ENCODE results near the gene LRRC3B. TPM values are rescaled to one million over a fixed set of nuclear protein-coding genes. Genes with fewer than 3 reads are reported as not detected.

Gene LRRC3B
- total RNA-seq, 1 donor from 2014 or later, result 7.8 TPM

DNA sequence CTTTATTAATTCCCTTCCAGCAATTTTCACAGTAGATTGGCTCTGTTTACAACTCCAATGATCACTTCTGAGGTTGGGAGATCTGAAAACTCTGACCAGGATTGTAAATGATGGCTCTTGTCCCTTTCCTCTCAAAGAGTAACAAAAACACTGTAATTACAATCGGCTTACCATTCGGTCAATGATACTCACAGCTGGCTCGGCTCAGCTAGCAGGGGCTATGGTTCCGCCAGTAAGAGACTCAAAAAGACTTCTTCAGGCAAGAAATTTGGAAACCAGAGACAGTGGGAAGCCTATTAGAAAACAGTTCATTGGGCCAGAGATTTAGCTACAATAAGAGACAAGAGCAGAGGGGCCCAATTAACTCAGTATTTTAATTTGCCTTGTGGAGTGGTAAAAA, 96.6 kb downstream of the LRRC3B start:
- Histone ChIP-seq H3K27me3 (ENCODE audit: control insufficient read depth in 3 of 3, insufficient read depth in 3 of 3, low read length in 3 of 3) (no peaks in the 10 kb centered on the region), H3K9ac (ENCODE audit: low read depth in 1 of 3, low read length in 3 of 3) (no peak overlapping the region), H3K27ac (ENCODE audit: low read depth, low read length) (no peak overlapping the region), H3K36me3 (ENCODE audit: control insufficient read depth in 3 of 3, insufficient read depth in 3 of 3, low read length in 3 of 3) (no peaks in the 10 kb centered on the region), H3K9me3 (ENCODE audit: control insufficient read depth in 3 of 3, low read length in 3 of 3) (no peaks in the 10 kb centered on the region), H3K4me1 (ENCODE audit: control insufficient read depth in 3 of 3, insufficient read depth in 3 of 3, low read length in 3 of 3) (no peaks in the 10 kb centered on the region), H3K4me3 (ENCODE audit: low read length in 3 of 3) (no peak overlapping the region)

DNA sequence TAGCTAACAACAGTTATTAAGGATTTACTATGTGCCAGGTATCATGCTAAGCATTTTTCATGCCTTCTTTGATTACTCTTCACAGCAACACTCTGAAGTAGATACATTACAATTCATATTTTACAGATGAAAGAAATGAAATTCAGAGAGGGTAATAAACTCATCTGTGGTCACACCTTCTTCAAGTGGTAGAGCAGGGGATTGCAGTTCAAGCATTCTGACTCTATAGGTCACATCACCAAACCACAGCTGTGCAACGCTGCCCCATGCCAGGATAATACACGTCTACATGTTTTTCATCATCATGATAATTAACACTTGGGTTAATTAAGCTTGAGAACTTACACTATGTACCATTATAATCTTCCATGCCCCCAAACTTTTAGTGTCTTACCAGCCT, 98.5 kb downstream of the LRRC3B start:
- no peak overlapping the region for H3K27ac ChIP-seq (ENCODE audit: low read depth, low read length)
- no peaks in the 10 kb centered on the region for H3K4me1 ChIP-seq (ENCODE audit: control insufficient read depth in 3 of 3, insufficient read depth in 3 of 3, low read length in 3 of 3)
- H3K27me3 ChIP-seq (ENCODE audit: control insufficient read depth in 3 of 3, insufficient read depth in 3 of 3, low read length in 3 of 3), result no peaks in the 10 kb centered on the region
- no peak overlapping the region for H3K9ac ChIP-seq (ENCODE audit: low read depth in 1 of 3, low read length in 3 of 3)
- no peaks in the 10 kb centered on the region for H3K36me3 ChIP-seq (ENCODE audit: control insufficient read depth in 3 of 3, insufficient read depth in 3 of 3, low read length in 3 of 3)
- H3K9me3 ChIP-seq (ENCODE audit: control insufficient read depth in 3 of 3, low read length in 3 of 3), result no peaks in the 10 kb centered on the region
- no peak overlapping the region for H3K4me3 ChIP-seq (ENCODE audit: low read length in 3 of 3)

DNA sequence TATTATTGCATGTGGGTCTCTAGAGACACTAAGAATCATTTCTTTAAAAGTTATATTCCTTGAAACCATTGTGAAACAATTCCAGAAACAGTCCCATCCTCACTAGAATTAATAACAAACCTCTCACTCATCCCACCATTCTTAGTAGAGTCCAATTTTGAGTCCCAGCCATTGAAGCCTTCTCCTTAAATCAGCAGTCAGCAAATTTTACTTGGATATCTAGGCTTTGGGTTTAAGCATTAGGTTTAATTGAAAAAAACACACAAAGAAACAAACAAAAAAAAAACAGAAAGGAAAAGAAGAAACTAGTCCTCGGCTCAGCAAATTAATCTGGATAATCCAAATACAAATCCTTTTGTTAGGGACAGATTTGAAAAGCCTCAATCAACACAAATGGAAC, 109.3 kb downstream of the LRRC3B start:
- H3K4me1 ChIP-seq (ENCODE audit: control insufficient read depth in 3 of 3, insufficient read depth in 3 of 3, low read length in 3 of 3), result no peaks in the 10 kb centered on the region
- no peaks in the 10 kb centered on the region for H3K36me3 ChIP-seq (ENCODE audit: control insufficient read depth in 3 of 3, insufficient read depth in 3 of 3, low read length in 3 of 3)
- no peak overlapping the region for H3K4me3 ChIP-seq (ENCODE audit: low read length in 3 of 3)
- H3K9me3 ChIP-seq (ENCODE audit: control insufficient read depth in 3 of 3, low read length in 3 of 3), result no peaks in the 10 kb centered on the region
- H3K9ac ChIP-seq (ENCODE audit: low read depth in 1 of 3, low read length in 3 of 3), result no peak overlapping the region
- no peak overlapping the region for H3K27ac ChIP-seq (ENCODE audit: low read depth, low read length)
- H3K27me3 ChIP-seq (ENCODE audit: control insufficient read depth in 3 of 3, insufficient read depth in 3 of 3, low read length in 3 of 3), result no peaks in the 10 kb centered on the region

- Histone ChIP-seq H3K4me3 (ENCODE audit: low read length in 3 of 3) (no peak overlapping the region), H3K36me3 (ENCODE audit: control insufficient read depth in 3 of 3, insufficient read depth in 3 of 3, low read length in 3 of 3) (no peaks in the 10 kb centered on the region), H3K4me1 (ENCODE audit: control insufficient read depth in 3 of 3, insufficient read depth in 3 of 3, low read length in 3 of 3) (no peaks in the 10 kb centered on the region), H3K27ac (ENCODE audit: low read depth, low read length) (no peak overlapping the region), H3K27me3 (ENCODE audit: control insufficient read depth in 3 of 3, insufficient read depth in 3 of 3, low read length in 3 of 3) (no peaks in the 10 kb centered on the region), H3K9ac (ENCODE audit: low read depth in 1 of 3, low read length in 3 of 3) (no peak overlapping the region), H3K9me3 (ENCODE audit: control insufficient read depth in 3 of 3, low read length in 3 of 3) (no peaks in the 10 kb centered on the region)
These were observed 127.7 kb downstream of the LRRC3B start for GRCh38 chr3:26750263-26750662.

GRCh38 chr3:26752466-26752865, 129.9 kb downstream of the LRRC3B start:
- no peak overlapping the region for H3K4me3 ChIP-seq (ENCODE audit: low read length in 3 of 3)
- no peaks in the 10 kb centered on the region for H3K36me3 ChIP-seq (ENCODE audit: control insufficient read depth in 3 of 3, insufficient read depth in 3 of 3, low read length in 3 of 3)
- H3K27ac ChIP-seq (ENCODE audit: low read depth, low read length), result no peak overlapping the region
- H3K9ac ChIP-seq (ENCODE audit: low read depth in 1 of 3, low read length in 3 of 3), result no peak overlapping the region
- no peaks in the 10 kb centered on the region for H3K27me3 ChIP-seq (ENCODE audit: control insufficient read depth in 3 of 3, insufficient read depth in 3 of 3, low read length in 3 of 3)
- no peaks in the 10 kb centered on the region for H3K4me1 ChIP-seq (ENCODE audit: control insufficient read depth in 3 of 3, insufficient read depth in 3 of 3, low read length in 3 of 3)
- H3K9me3 ChIP-seq (ENCODE audit: control insufficient read depth in 3 of 3, low read length in 3 of 3), result no peaks in the 10 kb centered on the region

DNA sequence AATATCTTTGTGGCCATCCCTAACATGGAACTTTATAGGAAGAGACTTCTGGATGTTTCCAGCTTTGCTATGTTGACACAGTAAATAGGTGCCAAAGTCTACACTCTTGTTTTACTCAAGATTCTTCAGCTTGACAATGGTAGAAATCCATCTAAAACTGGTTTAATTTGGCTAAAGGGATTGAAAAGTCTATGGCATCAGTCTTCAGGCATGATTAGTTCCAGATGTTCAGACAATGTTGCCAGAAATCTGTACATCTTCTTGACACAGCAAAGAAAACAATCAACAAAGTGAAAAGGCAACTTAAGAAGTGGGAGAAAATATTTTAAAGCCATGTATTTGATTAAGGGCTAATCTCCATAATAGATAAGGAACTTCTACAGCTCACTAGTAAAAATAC, 130.5 kb downstream of the LRRC3B start:
- no peak overlapping the region for H3K4me3 ChIP-seq (ENCODE audit: low read length in 3 of 3)

GRCh38 chr3:26757978-26758377, 135.4 kb downstream of the LRRC3B start:
- Histone ChIP-seq H3K4me3 (ENCODE audit: low read length in 3 of 3) (no peak overlapping the region), H3K36me3 (ENCODE audit: control insufficient read depth in 3 of 3, insufficient read depth in 3 of 3, low read length in 3 of 3) (no peaks in the 10 kb centered on the region)

More for the DNA sequence above, 130.5 kb downstream of the LRRC3B start:
- Histone ChIP-seq H3K9me3 (ENCODE audit: control insufficient read depth in 3 of 3, low read length in 3 of 3) (no peaks in the 10 kb centered on the region), H3K4me1 (ENCODE audit: control insufficient read depth in 3 of 3, insufficient read depth in 3 of 3, low read length in 3 of 3) (no peaks in the 10 kb centered on the region), H3K27me3 (ENCODE audit: control insufficient read depth in 3 of 3, insufficient read depth in 3 of 3, low read length in 3 of 3) (no peaks in the 10 kb centered on the region), H3K9ac (ENCODE audit: low read depth in 1 of 3, low read length in 3 of 3) (no peak overlapping the region), H3K27ac (ENCODE audit: low read depth, low read length) (no peak overlapping the region), H3K36me3 (ENCODE audit: control insufficient read depth in 3 of 3, insufficient read depth in 3 of 3, low read length in 3 of 3) (no peaks in the 10 kb centered on the region)

More at GRCh38 chr3:26757978-26758377, 135.4 kb downstream of the LRRC3B start:
- no peaks in the 10 kb centered on the region for H3K9me3 ChIP-seq (ENCODE audit: control insufficient read depth in 3 of 3, low read length in 3 of 3)
- H3K9ac ChIP-seq (ENCODE audit: low read depth in 1 of 3, low read length in 3 of 3), result no peak overlapping the region
- H3K27me3 ChIP-seq (ENCODE audit: control insufficient read depth in 3 of 3, insufficient read depth in 3 of 3, low read length in 3 of 3), result no peaks in the 10 kb centered on the region
- H3K4me1 ChIP-seq (ENCODE audit: control insufficient read depth in 3 of 3, insufficient read depth in 3 of 3, low read length in 3 of 3), result no peaks in the 10 kb centered on the region
- H3K27ac ChIP-seq (ENCODE audit: low read depth, low read length), result no peak overlapping the region
